GM21723 (cell line): ENCODE data around the gene GAS2.
"Not testable (repeated sequence)": the region's sequence is repeated elsewhere in the genome, so short reads cannot be mapped to it uniquely, and the experiment has no call there.

Experiments used
- ATAC-seq: cut with Tn5 transposase; IDR thresholded peaks from one replicate; pipeline ENCODE4 v1.9.1; 2021; ENCODE audit warnings: mild to moderate bottlenecking, moderate library complexity; ENCODE audit not compliant: unreplicated experiment

GAS2 gene

GRCh38 chr11:22666325-22666687, at the start of gene GAS2:
TSS of gene GAS2 (plus strand) at chr11:22666611. CDS start at chr11:22674870, 8,259 bp downstream.
- ATAC-seq = peak; percentile 22

DNA sequence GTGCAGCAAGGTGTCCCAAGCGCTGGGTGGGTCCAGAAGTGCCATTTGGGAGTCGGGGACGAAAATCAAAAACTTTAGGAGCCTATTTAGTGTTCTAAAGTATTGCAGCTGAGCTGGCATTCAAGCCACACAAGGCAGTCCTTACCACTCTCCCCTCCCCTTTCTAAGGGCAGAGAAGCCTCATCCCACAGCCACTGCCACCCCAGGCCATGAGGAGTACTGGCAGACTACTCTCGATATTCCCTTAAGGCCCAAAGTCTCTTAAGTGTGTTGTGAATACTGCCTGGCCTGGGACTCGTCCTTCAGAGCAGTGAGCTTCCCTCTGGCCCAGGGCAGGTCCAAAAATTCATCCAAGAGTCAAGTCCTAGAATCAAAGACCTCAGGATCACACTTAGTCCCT, 48.5 kb upstream of the GAS2 start:
- ATAC-seq = no peak

- ATAC-seq = peak; percentile 66
Observed at GRCh38 chr11:22624742-22625447, 41.5 kb upstream of the GAS2 start.

- peak; percentile 98 for ATAC-seq
Observed at GRCh38 chr11:22625448-22626287, 40.7 kb upstream of the GAS2 start, which contains the start of gene FANCF. TSS of gene FANCF (minus strand) at chr11:22625823. CDS start at chr11:22625810, 13 bp downstream.

- ATAC-seq = no peak
Observed at GRCh38 chr11:22626573-22627239, 39.7 kb upstream of the GAS2 start.

DNA sequence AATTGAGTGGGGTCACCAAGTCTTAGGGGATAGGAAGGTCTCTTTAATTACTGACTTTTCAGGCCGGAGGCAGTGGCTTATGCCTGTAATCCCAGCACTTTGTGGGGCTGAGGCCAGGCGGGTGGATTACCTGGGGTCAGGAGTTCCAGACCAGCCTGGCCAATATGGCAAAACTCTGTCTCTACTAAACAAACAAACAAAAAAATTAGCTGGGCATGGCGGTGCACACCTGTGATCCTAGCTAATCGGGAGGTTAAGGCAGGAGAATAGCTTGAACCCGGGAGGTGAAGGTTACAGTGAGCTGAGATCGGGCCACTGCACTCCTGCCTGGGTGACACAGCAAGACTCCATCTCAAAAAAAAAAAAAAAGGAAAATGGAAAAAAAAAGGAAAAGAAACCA, 39.0 kb upstream of the GAS2 start:
- ATAC-seq = no peak

DNA sequence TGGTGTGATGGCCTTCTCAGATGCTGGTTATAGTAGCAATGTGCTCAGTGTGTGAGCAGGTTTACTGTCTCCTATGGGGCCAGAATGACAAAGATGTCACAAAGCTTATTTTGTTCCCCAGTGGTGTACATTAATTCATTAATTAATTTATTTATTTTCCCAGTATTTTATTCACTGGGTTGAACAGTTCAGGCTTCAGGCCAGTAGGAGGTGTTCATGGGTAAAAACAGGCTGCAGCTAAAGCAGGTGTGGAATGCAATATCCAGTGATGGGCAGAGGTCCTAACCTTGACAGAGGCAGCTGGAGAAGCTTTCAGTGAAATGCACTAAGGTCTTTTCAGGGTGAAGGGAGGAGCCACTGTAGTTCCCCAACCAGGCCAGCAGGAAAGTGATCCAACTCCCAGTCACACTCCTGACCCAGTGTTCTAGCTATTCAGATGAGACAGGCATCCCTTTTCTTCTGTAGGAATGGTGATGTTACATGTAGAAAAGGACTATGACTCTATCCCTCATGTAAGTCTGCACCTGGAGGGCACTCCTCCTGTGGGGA, 33.0 kb upstream of the GAS2 start:
- no peak for ATAC-seq

- no peak for ATAC-seq
Observed at GRCh38 chr11:22634897-22635629, 31.3 kb upstream of the GAS2 start.

DNA sequence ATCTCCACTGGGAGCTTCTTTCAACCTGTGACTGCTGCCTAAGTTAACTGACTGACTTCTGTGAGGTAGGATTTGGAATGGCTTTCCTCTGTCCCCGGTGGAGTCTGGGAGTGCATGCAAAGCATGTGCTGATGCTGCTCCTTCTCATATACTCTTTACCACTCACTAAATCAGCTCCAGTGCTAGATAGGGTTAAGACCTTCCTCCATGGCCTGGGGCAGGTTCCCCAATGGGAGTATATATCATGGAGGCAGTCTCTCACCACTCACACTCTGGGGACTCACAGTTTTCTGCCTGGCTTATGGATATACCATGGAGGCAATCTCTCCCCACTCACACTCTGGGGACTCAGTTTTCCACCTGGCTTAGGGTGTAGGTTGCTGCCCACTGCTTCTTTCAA, 30.7 kb upstream of the GAS2 start:
- no peak for ATAC-seq

- ATAC-seq = no peak
Observed at GRCh38 chr11:22640862-22641261, 25.5 kb upstream of the GAS2 start.

DNA sequence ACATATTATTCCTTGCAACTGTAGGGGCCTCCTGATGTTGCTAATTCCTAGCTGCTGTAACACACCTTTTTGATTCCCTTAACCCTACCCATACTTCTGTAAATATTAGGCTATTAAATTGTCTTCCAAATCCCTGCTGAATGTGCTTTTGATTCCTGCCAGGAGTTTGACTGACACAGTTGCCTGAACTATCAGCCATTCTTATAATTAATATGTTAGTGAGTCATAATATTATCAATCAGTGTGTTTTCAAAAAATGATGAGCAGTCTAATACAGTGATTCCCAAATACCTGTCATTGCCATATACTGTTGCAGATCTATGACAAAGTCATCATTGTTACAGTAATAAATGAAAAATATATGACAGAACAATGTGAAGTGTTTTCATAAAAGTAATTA, 24.9 kb upstream of the GAS2 start:
- no peak for ATAC-seq

DNA sequence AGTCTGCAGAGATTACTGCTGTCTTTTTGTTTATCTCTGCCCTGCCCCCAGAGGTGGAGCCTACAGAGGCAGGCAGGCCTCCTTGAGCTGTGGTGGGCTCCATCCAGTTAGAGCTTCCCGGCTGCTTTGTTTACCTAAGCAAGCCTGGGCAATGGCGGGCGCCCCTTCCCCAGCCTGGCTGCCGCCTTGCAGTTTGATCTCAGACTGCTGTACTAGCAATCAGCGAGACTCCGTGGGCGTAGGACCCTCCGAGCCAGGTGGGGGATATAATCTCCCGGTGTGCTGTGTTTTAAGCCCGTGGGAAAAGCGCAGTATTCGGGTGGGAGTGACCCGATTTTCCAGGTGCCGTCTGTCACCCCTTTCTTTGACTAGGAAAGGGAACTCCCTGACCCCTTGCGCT, 14.1 kb upstream of the GAS2 start:
- ATAC-seq = not testable (repeated sequence)

- ATAC-seq = no peak
Observed at GRCh38 chr11:22656130-22656529, 10.3 kb upstream of the GAS2 start.

DNA sequence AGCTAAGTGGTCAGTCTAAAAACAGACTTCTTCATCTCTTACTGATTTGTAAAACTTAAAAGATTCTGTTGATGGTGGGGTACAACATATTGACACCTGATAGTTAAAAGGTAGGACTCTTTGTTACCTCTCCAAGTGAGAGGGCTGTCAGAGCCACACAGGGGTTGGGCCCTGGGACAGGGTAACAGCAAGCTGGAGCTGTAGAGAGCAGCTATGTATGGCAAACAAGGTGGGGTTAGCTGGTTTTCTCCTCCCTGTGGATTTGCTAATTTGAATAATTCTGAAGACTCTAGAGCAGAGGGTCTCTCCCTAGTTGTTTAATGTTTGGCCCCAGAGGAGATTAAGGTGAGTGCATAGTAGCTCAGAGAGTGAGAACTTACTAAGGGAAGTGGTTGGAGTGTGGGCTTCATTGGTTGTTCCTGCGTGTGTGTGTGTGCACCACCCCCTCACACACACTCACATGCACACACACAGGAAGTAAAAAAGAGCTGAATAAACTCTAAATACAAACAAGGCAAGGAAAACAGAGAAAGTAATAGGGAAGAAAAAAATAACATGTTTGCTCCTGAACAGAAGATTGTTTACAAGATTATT, 9.2 kb upstream of the GAS2 start:
- peak; percentile 97 for ATAC-seq

DNA sequence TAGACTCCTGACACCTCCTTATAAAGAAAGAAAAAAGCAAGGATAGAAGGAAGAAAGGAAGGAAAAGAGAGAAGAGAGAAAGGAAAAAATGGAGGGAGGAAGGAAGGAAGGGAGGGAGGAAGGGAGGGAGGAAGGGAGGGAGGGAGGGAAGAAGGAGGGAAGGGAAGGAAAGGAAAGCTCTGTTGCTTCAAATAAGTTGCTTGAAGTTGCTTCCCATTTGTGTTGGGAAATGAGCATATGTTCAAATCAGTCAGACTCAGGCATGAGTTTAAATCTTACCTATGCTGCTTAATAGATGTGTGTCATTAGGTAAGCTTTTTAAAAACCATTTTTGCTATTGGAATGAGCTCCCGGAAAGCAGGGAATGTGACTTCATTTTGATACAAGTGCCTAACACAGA, 6.6 kb upstream of the GAS2 start:
- no peak for ATAC-seq

- peak; percentile 55 for ATAC-seq
Observed at GRCh38 chr11:22666688-22667439, 453 bp downstream of the GAS2 start.

- ATAC-seq = no peak
Observed at GRCh38 chr11:22668005-22668796, 1.8 kb downstream of the GAS2 start.

DNA sequence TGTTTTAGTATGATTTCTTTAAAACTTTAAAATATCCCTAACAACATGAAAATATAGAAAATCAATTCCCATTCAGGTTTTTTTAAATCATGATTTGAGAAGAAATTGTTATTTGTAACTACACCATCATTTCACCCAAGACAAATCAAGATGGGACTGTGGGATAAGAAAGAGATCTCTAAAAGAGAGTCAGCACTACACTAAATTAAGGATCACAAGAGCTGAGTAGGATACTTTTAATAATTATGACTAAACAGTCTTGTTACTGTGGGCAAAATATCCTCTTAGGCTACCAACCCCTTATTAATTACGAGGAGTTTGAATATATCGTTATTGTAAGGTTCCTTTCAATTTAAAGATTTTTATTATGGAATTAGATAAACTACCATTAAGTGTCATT, 3.0 kb downstream of the GAS2 start:
- ATAC-seq = no peak

GRCh38 chr11:22670830-22671229, 4.4 kb downstream of the GAS2 start:
- no peak for ATAC-seq
